Sciatic nerve (tissue), 2 donors: ENCODE results near the gene TAF8. TPM values are rescaled to one million over a fixed set of nuclear protein-coding genes. Genes with fewer than 3 reads are reported as not detected.

Experiments
- ATAC-seq: fragments of 200-7000 bp; cut with Tn5 transposase; one replicate; pipeline ENCODE4 v1.9.1; 2020; ENCODE audit warnings: mild to moderate bottlenecking, moderate library complexity
- DNase-seq: peaks from one replicate; pipeline ENCODE4 v3.0.0-alpha.2; 2020; ENCODE audit warnings: low spot score
- intact Hi-C: fragments of 100-400 bp; cut with DNase I; formaldehyde crosslinking; loops from one replicate; pipeline ENCODE4 v1.14.2; 2022
- total RNA-seq: library from RNA; stranded (reverse); fragmentation: NEBNext Ultra II Directional; extraction: Animal tissue kit (Norgen Biotek cat#: 25700); gene quantifications from one replicate; pipeline ENCODE4 v1.2.1, GENCODE V29; 2021
- donor health status: DM: no; HTN: no; CAD: no.
- donor health status: DM: no; HTN: no; CAD: no.

TAF8 gene
- total RNA-seq, 1 donor from 2014 or later: 28.6 TPM

DNA sequence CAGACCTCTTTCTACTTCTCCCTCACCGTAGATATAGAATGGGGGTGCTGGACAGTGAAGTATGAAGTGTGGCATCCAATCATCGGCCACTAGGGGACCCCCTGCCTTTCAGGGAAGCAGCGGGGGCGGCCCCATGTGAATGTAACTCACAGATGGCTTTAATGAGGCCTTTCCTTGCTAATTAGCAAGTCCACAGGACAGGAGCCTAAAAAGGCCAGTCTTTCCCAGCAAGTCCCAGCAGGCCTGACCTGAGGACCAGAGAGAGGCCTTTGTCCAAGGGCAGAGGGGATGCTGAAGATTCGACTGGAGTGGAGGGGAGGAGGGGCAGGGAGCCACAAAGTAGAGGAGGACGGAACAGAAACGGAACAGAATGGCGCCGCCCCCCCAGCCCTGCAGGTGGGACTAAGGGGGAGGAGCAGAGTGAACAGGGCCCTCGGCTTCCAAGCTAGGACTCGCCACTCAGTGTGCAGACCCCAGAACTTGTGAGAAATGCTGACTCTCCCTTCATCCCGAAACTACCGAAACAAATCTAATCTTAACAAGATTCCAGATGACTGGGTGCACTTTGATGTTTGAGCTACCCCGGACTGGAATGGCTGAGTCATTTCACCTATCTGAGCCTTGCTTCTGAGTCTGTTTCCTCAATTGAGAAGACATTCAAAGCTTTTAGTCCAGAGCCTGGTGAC lies 86.3 kb downstream of the TAF8 start:
- ATAC-seq: no peak
- DNase-seq: no peak
- intact Hi-C loops: loop anchor here (2.0 kb wide), 1 partner anchor 36 kb away; no protein-coding TSS in a partner anchor

Other genes with a start within 250 kb of the TAF8 start
- gene USP49, start 155.1 kb upstream of the TAF8 start, total RNA-seq: 6.4 TPM
- gene MED20, start 129.4 kb upstream of the TAF8 start, total RNA-seq: 14.6 TPM
- gene BYSL, start 129.0 kb upstream of the TAF8 start, total RNA-seq: 16.0 TPM
- gene CCND3, start 108.7 kb upstream of the TAF8 start, total RNA-seq: 62.9 TPM
- 2.6 TPM for gene C6orf132, start 92.1 kb downstream of the TAF8 start, total RNA-seq
- gene GUCA1A, start 122.8 kb downstream of the TAF8 start, total RNA-seq: not detected
- 5.3 TPM for gene GUCA1B, start 144.4 kb downstream of the TAF8 start, total RNA-seq
- gene MRPS10, start 167.3 kb downstream of the TAF8 start, total RNA-seq: 23.0 TPM